Activated CD4-positive, alpha-beta T cell treated with anti-CD3 and anti-CD28 coated beads, Interleukin-2, amount 10 ng/mL, durations not matched to agents 24 days and 14 days (primary cell): ENCODE measurements around the gene AK1. TPM values are rescaled to one million over a fixed set of nuclear protein-coding genes. Genes with fewer than 3 reads are reported as not detected.

Experiments
- DNase-seq: peaks from one replicate; pipeline ENCODE4 v3.0.0; 2022
- H3K27ac Mint-ChIP-seq: one replicate; pipeline ENCODE4 v1.8.0; 2022; ENCODE audit warnings: mild to moderate bottlenecking, mixed read lengths
- H3K27me3 Mint-ChIP-seq: one replicate; pipeline ENCODE4 v1.8.0; 2022; ENCODE audit warnings: mixed read lengths
- H3K36me3 Mint-ChIP-seq: one replicate; pipeline ENCODE4 v1.8.0; 2022; ENCODE audit warnings: low read depth, mild to moderate bottlenecking, mixed read lengths
- H3K4me1 Mint-ChIP-seq: one replicate; pipeline ENCODE4 v1.8.0; 2021; ENCODE audit warnings: mixed read lengths
- H3K4me3 Mint-ChIP-seq: one replicate; pipeline ENCODE4 v1.8.0; 2022; ENCODE audit warnings: mild to moderate bottlenecking, moderate library complexity, mixed read lengths
- H3K9me3 Mint-ChIP-seq: one replicate; pipeline ENCODE4 v1.8.0; 2021; ENCODE audit warnings: mixed read lengths
- intact Hi-C: fragments of 100-400 bp; cut with micrococcal nuclease; formaldehyde crosslinking; loops from one replicate; pipeline ENCODE4 v1.15.1; 2023
- total RNA-seq: library from RNA; stranded (reverse); gene quantifications from 2 replicates; pipeline ENCODE4 v1.2.3, GENCODE V29; 2022

The AK1 gene
- total RNA-seq, 1 donor from 2014 or later, result 19.9 TPM

- peaks cover 7% of the 10 kb centered on the region for H3K36me3 Mint-ChIP-seq
- intact Hi-C loops, result loop anchor here (1.0 to 2.0 kb wide), 2 partner anchors 13 to 122 kb away; partner anchors contain the start of gene ST6GALNAC4
- peaks cover 47% of the 10 kb centered on the region for H3K4me1 Mint-ChIP-seq
- DNase-seq, result no peak
- peak overlapping the region; percentile 99 for H3K27ac Mint-ChIP-seq
- H3K27me3 Mint-ChIP-seq, result no peaks in the 10 kb centered on the region
- H3K9me3 Mint-ChIP-seq, result no peaks in the 10 kb centered on the region
- H3K4me3 Mint-ChIP-seq, result peak overlapping the region; percentile 88
These were observed 27.1 kb upstream of the AK1 start for GRCh38 chr9:127904561-127905003.

- H3K27ac Mint-ChIP-seq, result peak overlapping the region; percentile 99
- no peaks in the 10 kb centered on the region for H3K27me3 Mint-ChIP-seq
- H3K4me3 Mint-ChIP-seq, result peak overlapping the region; percentile 88
- intact Hi-C loops, result loop anchor here (2.0 kb wide), 1 partner anchor 121 kb away; no protein-coding TSS in a partner anchor
- peak; percentile 96 for DNase-seq
- no peaks in the 10 kb centered on the region for H3K9me3 Mint-ChIP-seq
- H3K36me3 Mint-ChIP-seq, result peaks cover 7% of the 10 kb centered on the region
- peaks cover 47% of the 10 kb centered on the region for H3K4me1 Mint-ChIP-seq
These were observed 26.3 kb upstream of the AK1 start for GRCh38 chr9:127903557-127904475.

- Mint-ChIP-seq H3K27ac (peak within 1 kb of the TSS; percentile 87), H3K4me1 (peaks cover 31% of the 10 kb centered on the region), H3K4me3 (peak within 1 kb of the TSS; percentile 87), H3K36me3 (peaks cover 40% of the 10 kb centered on the region), H3K27me3 (no peaks in the 10 kb centered on the region), H3K9me3 (peaks cover under 1% of the 10 kb centered on the region)
- intact Hi-C loops, result loop anchor here (1.0 kb wide), 1 partner anchor 18 kb away; the partner anchor contains the start of gene ST6GALNAC4
- peak; percentile 94 for DNase-seq
These were observed 21.9 kb upstream of the AK1 start, which contains the start of gene ST6GALNAC6 for GRCh38 chr9:127899128-127899943. ST6GALNAC6 (minus strand) TSS chr9:127899603; CDS start chr9:127897981, 1,622 bp downstream.

GRCh38 chr9:127898433-127899127, 21.1 kb upstream of the AK1 start:
- H3K27ac Mint-ChIP-seq, result peak overlapping the region; percentile 83
- H3K4me3 Mint-ChIP-seq, result peak overlapping the region; percentile 85
- peaks cover 25% of the 10 kb centered on the region for H3K4me1 Mint-ChIP-seq
- H3K27me3 Mint-ChIP-seq, result no peaks in the 10 kb centered on the region
- peaks cover 46% of the 10 kb centered on the region for H3K36me3 Mint-ChIP-seq
- peak; percentile 70 for DNase-seq
- H3K9me3 Mint-ChIP-seq, result peaks cover 7% of the 10 kb centered on the region
- intact Hi-C loops, result loop anchor here (1.0 kb wide), 1 partner anchor 19 kb away; the partner anchor contains the start of gene ST6GALNAC4

- no peak for DNase-seq
- H3K4me3 Mint-ChIP-seq, result peak overlapping the region; percentile 58
- H3K9me3 Mint-ChIP-seq, result peaks cover 7% of the 10 kb centered on the region
- intact Hi-C loops, result no loop called here
- H3K36me3 Mint-ChIP-seq, result peaks cover 59% of the 10 kb centered on the region
- no peak overlapping the region for H3K27ac Mint-ChIP-seq
- peaks cover 25% of the 10 kb centered on the region for H3K4me1 Mint-ChIP-seq
- H3K27me3 Mint-ChIP-seq, result no peaks in the 10 kb centered on the region
These were observed 19.8 kb upstream of the AK1 start for GRCh38 chr9:127897193-127897692.

- H3K4me1 Mint-ChIP-seq, result peaks cover 22% of the 10 kb centered on the region
- no peaks in the 10 kb centered on the region for H3K27me3 Mint-ChIP-seq
- DNase-seq, result no peak
- intact Hi-C loops, result no loop called here
- no peak overlapping the region for H3K27ac Mint-ChIP-seq
- H3K4me3 Mint-ChIP-seq, result no peak overlapping the region
- peaks cover 7% of the 10 kb centered on the region for H3K9me3 Mint-ChIP-seq
- H3K36me3 Mint-ChIP-seq, result peaks cover 61% of the 10 kb centered on the region
These were observed 19.1 kb upstream of the AK1 start for GRCh38 chr9:127896395-127897192.

- Mint-ChIP-seq H3K4me1 (peaks cover 20% of the 10 kb centered on the region), H3K4me3 (no peak overlapping the region), H3K27ac (no peak overlapping the region), H3K36me3 (peaks cover 69% of the 10 kb centered on the region), H3K9me3 (peaks cover 7% of the 10 kb centered on the region), H3K27me3 (no peaks in the 10 kb centered on the region)
- intact Hi-C loops, result no loop called here
- DNase-seq, result no peak
These were observed 18.3 kb upstream of the AK1 start for GRCh38 chr9:127895811-127896210.

GRCh38 chr9:127893392-127893791, 15.9 kb upstream of the AK1 start:
- H3K27ac Mint-ChIP-seq, result no peak overlapping the region
- peaks cover 73% of the 10 kb centered on the region for H3K36me3 Mint-ChIP-seq
- no peak overlapping the region for H3K4me3 Mint-ChIP-seq
- intact Hi-C loops, result no loop called here
- no peaks in the 10 kb centered on the region for H3K27me3 Mint-ChIP-seq
- peaks cover 12% of the 10 kb centered on the region for H3K4me1 Mint-ChIP-seq
- H3K9me3 Mint-ChIP-seq, result peaks cover 7% of the 10 kb centered on the region
- DNase-seq, result no peak

GRCh38 chr9:127892831-127893230, 15.4 kb upstream of the AK1 start:
- Mint-ChIP-seq H3K36me3 (peaks cover 75% of the 10 kb centered on the region), H3K27ac (peak overlapping the region; percentile 20)

GRCh38 chr9:127890053-127890452, 12.6 kb upstream of the AK1 start:
- no peak overlapping the region for H3K4me3 Mint-ChIP-seq
- intact Hi-C loops, result no loop called here
- no peak for DNase-seq
- peaks cover 5% of the 10 kb centered on the region for H3K4me1 Mint-ChIP-seq
- H3K9me3 Mint-ChIP-seq, result peaks cover 7% of the 10 kb centered on the region
- H3K36me3 Mint-ChIP-seq, result peaks cover 65% of the 10 kb centered on the region
- H3K27ac Mint-ChIP-seq, result no peak overlapping the region
- H3K27me3 Mint-ChIP-seq, result no peaks in the 10 kb centered on the region

More at GRCh38 chr9:127892831-127893230, 15.4 kb upstream of the AK1 start:
- Mint-ChIP-seq H3K27me3 (no peaks in the 10 kb centered on the region), H3K4me1 (peaks cover 10% of the 10 kb centered on the region), H3K9me3 (peaks cover 7% of the 10 kb centered on the region), H3K4me3 (no peak overlapping the region)
- DNase-seq, result no peak
- intact Hi-C loops, result no loop called here

GRCh38 chr9:127887792-127888191, 10.3 kb upstream of the AK1 start:
- DNase-seq, result no peak
- H3K27ac Mint-ChIP-seq, result no peak overlapping the region
- no peak overlapping the region for H3K4me3 Mint-ChIP-seq
- H3K9me3 Mint-ChIP-seq, result no peaks in the 10 kb centered on the region
- H3K4me1 Mint-ChIP-seq, result peaks cover 12% of the 10 kb centered on the region
- no peaks in the 10 kb centered on the region for H3K27me3 Mint-ChIP-seq
- peaks cover 56% of the 10 kb centered on the region for H3K36me3 Mint-ChIP-seq
- intact Hi-C loops, result no loop called here

GRCh38 chr9:127886401-127886972, 9.0 kb upstream of the AK1 start:
- no peak overlapping the region for H3K4me3 Mint-ChIP-seq
- H3K27me3 Mint-ChIP-seq, result no peaks in the 10 kb centered on the region
- DNase-seq, result no peak
- no peaks in the 10 kb centered on the region for H3K9me3 Mint-ChIP-seq
- intact Hi-C loops, result no loop called here
- peaks cover 52% of the 10 kb centered on the region for H3K36me3 Mint-ChIP-seq
- H3K4me1 Mint-ChIP-seq, result peaks cover 11% of the 10 kb centered on the region
- no peak overlapping the region for H3K27ac Mint-ChIP-seq
